Lower lobe of right lung (tissue), 2 donors: ENCODE results near the gene PPFIA1. TPM values are rescaled to one million over a fixed set of nuclear protein-coding genes. Genes with fewer than 3 reads are reported as not detected.

ENCODE experiments used
- ATAC-seq, 2 donors: fragments of 200-7000 bp; cut with Tn5 transposase; one replicate each; pipeline ENCODE4 v1.9.1; 2020 to 2022; ENCODE audit warnings: mild to moderate bottlenecking in 2 of 2, moderate library complexity in 2 of 2
- DNase-seq: peaks from one replicate; pipeline ENCODE4 v3.0.0-alpha.2; 2020
- H3K27ac ChIP-seq: fragments of 200-600 bp; one replicate; pipeline ENCODE4 v1.8.0; 2022
- H3K27me3 ChIP-seq: fragments of 200-600 bp; one replicate; pipeline ENCODE4 v1.8.0; 2022; ENCODE audit warnings: low read depth
- H3K36me3 ChIP-seq: fragments of 200-600 bp; one replicate; pipeline ENCODE4 v1.8.0; 2022; ENCODE audit warnings: mild to moderate bottlenecking
- H3K4me1 ChIP-seq: fragments of 200-600 bp; one replicate; pipeline ENCODE4 v1.8.0; 2022
- H3K4me3 ChIP-seq: fragments of 200-600 bp; one replicate; pipeline ENCODE4 v1.8.0; 2022; ENCODE audit warnings: mild to moderate bottlenecking
- H3K9me3 ChIP-seq: fragments of 200-600 bp; one replicate; pipeline ENCODE4 v1.8.0; 2022
- CTCF ChIP-seq: fragments of 200-600 bp; IDR thresholded peaks from one replicate; pipeline ENCODE4 v1.8.0; 2022; ENCODE audit warnings: antibody characterized with exemption, mild to moderate bottlenecking
- intact Hi-C: fragments of 100-400 bp; cut with DNase I; formaldehyde crosslinking; loops from one replicate; pipeline ENCODE4 v1.11.0; 2022
- total RNA-seq: library from RNA; stranded (reverse); fragmentation: NEBNext Ultra II Directional; extraction: Animal tissue kit (Norgen Biotek cat#: 25700); gene quantifications from one replicate; pipeline ENCODE4 v1.2.1, GENCODE V29; 2021
- donor health status: DM: no; HTN: yes; CAD: no; lungs with severe emphysema.

The PPFIA1 gene
- total RNA-seq, 1 donor from 2014 or later, result 81.0 TPM

- intact Hi-C loops, result no loop called here
- H3K4me3 ChIP-seq, result no peak overlapping the region
- ATAC-seq (peak in 1 of 2 donors; percentile 44), DNase-seq (no peak)
- no peak overlapping the region for H3K27ac ChIP-seq
- no peaks in the 10 kb centered on the region for H3K27me3 ChIP-seq
- peaks cover 33% of the 10 kb centered on the region for H3K36me3 ChIP-seq
- peaks cover 12% of the 10 kb centered on the region for H3K4me1 ChIP-seq
- H3K9me3 ChIP-seq, result no peaks in the 10 kb centered on the region
- no peak for TF ChIP-seq CTCF
Measured at GRCh38 chr11:70303070-70303469, 32.6 kb downstream of the PPFIA1 start.

DNA sequence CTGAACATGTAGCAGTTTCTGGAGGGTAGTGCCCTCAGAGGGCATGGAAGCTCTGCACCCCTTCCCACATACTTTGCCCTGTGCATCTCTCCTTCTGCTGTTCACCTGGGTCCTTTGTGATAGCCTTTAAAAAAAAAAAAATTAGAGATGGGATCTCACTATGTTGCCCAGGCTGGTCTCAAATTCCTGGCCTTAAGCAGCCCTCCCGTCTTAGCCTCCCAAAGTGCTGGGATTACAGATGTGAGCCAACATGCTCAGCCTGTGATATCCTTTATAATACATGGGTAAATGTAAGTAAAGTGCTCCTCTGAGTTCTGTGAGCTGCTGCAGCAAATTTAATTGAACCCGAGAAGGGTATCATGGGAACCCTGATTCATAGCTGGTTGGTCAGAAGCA, 33.7 kb downstream of the PPFIA1 start:
- intact Hi-C loops, result no loop called here
- peaks cover 27% of the 10 kb centered on the region for H3K36me3 ChIP-seq
- H3K4me1 ChIP-seq, result peaks cover 12% of the 10 kb centered on the region
- ATAC-seq (no peak), DNase-seq (no peak)
- no peaks in the 10 kb centered on the region for H3K9me3 ChIP-seq
- TF ChIP-seq CTCF, result no peak
- no peak overlapping the region for H3K4me3 ChIP-seq
- no peaks in the 10 kb centered on the region for H3K27me3 ChIP-seq
- H3K27ac ChIP-seq, result no peak overlapping the region

GRCh38 chr11:70305501-70305900, 35.0 kb downstream of the PPFIA1 start:
- intact Hi-C loops, result no loop called here
- no peak for DNase-seq
- H3K27me3 ChIP-seq, result no peaks in the 10 kb centered on the region
- H3K4me3 ChIP-seq, result no peak overlapping the region
- no peak for ATAC-seq
- H3K27ac ChIP-seq, result no peak overlapping the region
- H3K36me3 ChIP-seq, result peaks cover 24% of the 10 kb centered on the region
- no peak for TF ChIP-seq CTCF
- H3K4me1 ChIP-seq, result peaks cover 12% of the 10 kb centered on the region
- H3K9me3 ChIP-seq, result no peaks in the 10 kb centered on the region

- DNase-seq (no peak), ATAC-seq (no peak)
- no peak for TF ChIP-seq CTCF
- no peaks in the 10 kb centered on the region for H3K9me3 ChIP-seq
- no peaks in the 10 kb centered on the region for H3K27me3 ChIP-seq
- no peak overlapping the region for H3K27ac ChIP-seq
- H3K36me3 ChIP-seq, result peaks cover 24% of the 10 kb centered on the region
- H3K4me3 ChIP-seq, result no peak overlapping the region
- H3K4me1 ChIP-seq, result peaks cover 12% of the 10 kb centered on the region
- intact Hi-C loops, result no loop called here
Measured at GRCh38 chr11:70306586-70307033, 36.1 kb downstream of the PPFIA1 start.

DNA sequence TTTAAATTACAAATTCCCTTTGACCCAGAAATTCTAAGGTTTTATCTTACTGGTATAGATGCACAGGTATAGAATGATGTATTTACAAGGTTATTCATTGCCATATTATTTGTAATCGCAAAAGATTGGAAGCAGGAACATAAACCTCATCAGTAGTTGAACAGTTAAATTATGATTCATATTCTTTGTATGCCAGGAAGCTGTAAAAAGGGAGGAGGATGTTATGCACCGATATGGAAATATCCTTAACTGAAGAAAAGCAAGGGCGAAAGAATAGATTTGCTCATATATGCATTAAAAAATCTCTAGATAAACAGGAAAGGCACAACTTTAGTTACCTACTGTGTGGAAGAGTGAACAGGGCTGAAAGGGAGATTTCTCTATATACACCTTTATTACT, 36.7 kb downstream of the PPFIA1 start:
- no peak for TF ChIP-seq CTCF
- peaks cover 12% of the 10 kb centered on the region for H3K4me1 ChIP-seq
- intact Hi-C loops, result no loop called here
- H3K27me3 ChIP-seq, result no peaks in the 10 kb centered on the region
- ATAC-seq, result no peak
- H3K4me3 ChIP-seq, result no peak overlapping the region
- no peaks in the 10 kb centered on the region for H3K9me3 ChIP-seq
- H3K36me3 ChIP-seq, result peaks cover 22% of the 10 kb centered on the region
- no peak for DNase-seq
- no peak overlapping the region for H3K27ac ChIP-seq

- no peak for TF ChIP-seq CTCF
- Histone ChIP-seq H3K9me3 (no peaks in the 10 kb centered on the region), H3K4me1 (peaks cover 7% of the 10 kb centered on the region), H3K27me3 (no peaks in the 10 kb centered on the region), H3K4me3 (no peak overlapping the region), H3K27ac (no peak overlapping the region), H3K36me3 (peaks cover 18% of the 10 kb centered on the region)
- intact Hi-C loops, result no loop called here
- DNase-seq, result no peak
- ATAC-seq, result no peak
Measured at GRCh38 chr11:70311616-70312015, 41.1 kb downstream of the PPFIA1 start.
